ENCODE measurements around the gene TMEM132D.

GRCh38 chr12:129298921-129299320 is 604.9 kb downstream of the TMEM132D start:
- TF ChIP-seq CTCF (IDR thresholded peaks at IDR 0.05; ENCODE audit: poor library complexity): no peak
- no peak for TF ChIP-seq EZH2 (IDR thresholded peaks at IDR 0.05; ENCODE audit: borderline replicate concordance)
- TF ChIP-seq EZH2phosphoT487 (IDR thresholded peaks at IDR 0.05; ENCODE audit: low read depth, severe bottlenecking, unreplicated experiment): no peak
